ENCODE results near the gene ANGPT4. TPM values are rescaled to one million over a fixed set of nuclear protein-coding genes. Genes with fewer than 3 reads are reported as not detected.

The ANGPT4 gene
- total and polyA plus RNA-seq, 9 of the 15 experiments (the other 6 are each of a cell fraction or from before 2014, with no cell fraction given), result not detected

- WGBS (ENCODE audit: insufficient coverage, low coverage, missing lambda C conversion rate), result 0% methylated on average over 2 of the region's 3 CpGs
- Histone ChIP-seq H3K4me2 (ENCODE audit: insufficient read depth, low read length) (no peak overlapping the region), H3K27ac (ENCODE audit: extremely low read depth, low read depth, low read length) (no peak overlapping the region), H4K20me1 (replicated peaks; ENCODE audit: control insufficient read depth, insufficient read depth, low read length) (no peaks in the 10 kb centered on the region), H3K4me1 (replicated peaks in 1 of 2; ENCODE audit: control insufficient read depth in 2 of 2, insufficient read depth in 2 of 2, low read length in 2 of 2) (peaks cover 0 to 6% of the 10 kb centered on the region in 2 experiments; a peak in 2 of 5 replicates), H3K9ac (ENCODE audit: insufficient read depth in 1 of 2, low read depth in 2 of 2, low read length in 2 of 2) (no peak overlapping the region), H3K4me3 (no peak overlapping the region), H3K9me3 (replicated peaks; ENCODE audit: control insufficient read depth, insufficient read depth, low read depth, low read length) (no peaks in the 10 kb centered on the region), H3K36me3 (ENCODE audit: control insufficient read depth, insufficient read depth, low read length) (no peaks in the 10 kb centered on the region), H3K9me1 (ENCODE audit: control insufficient read depth, insufficient read depth, low read length) (no peaks in the 10 kb centered on the region), H3K27me3 (ENCODE audit: control insufficient read depth in 2 of 2, insufficient read depth in 2 of 2, low read length in 2 of 2) (peaks cover 8 to 57% of the 10 kb centered on the region in 2 experiments), H3K79me2 (ENCODE audit: control insufficient read depth, insufficient read depth, low read length) (no peaks in the 10 kb centered on the region), H2AFZ (ENCODE audit: low read depth, low read length) (no peak overlapping the region)
- DNase-seq (ENCODE audit: extremely low read depth in 1 of 4, low spot score in 3 of 4), result no peak
- intact Hi-C loops (cut with micrococcal nuclease), result no loop called here
- FAIRE-seq, result no peak
- in situ Hi-C loops (cut with MboI), result no loop called here
- BruUV-seq (replicated peaks), result no TSS peak
- POLR2A ChIA-PET, result no interaction called here
- CTCF ChIA-PET (ENCODE audit: low intra/inter-chr PET ratio), result no interaction called here
- TF ChIP-seq PRDM10 (IDR thresholded peaks at IDR 0.05; ENCODE audit: partially characterized antibody) (peak; percentile 83), HMBOX1 (IDR thresholded peaks at IDR 0.05) (no peak)
- no peak for ATAC-seq
Measured at GRCh38 chr20:962223-962622, 46.1 kb upstream of the ANGPT4 start.

Measured in K562 (cell line).